GM12878 (cell line): ENCODE measurements around the gene NRSN2. TPM values are rescaled to one million over a fixed set of nuclear protein-coding genes. Genes with fewer than 3 reads are reported as not detected.

Experiments
- ATAC-seq: fragments of 200-7000 bp; cut with Tn5 transposase; 3 replicates; pipeline ENCODE4 v1.9.1; 2020; ENCODE audit warnings: mild to moderate bottlenecking, moderate library complexity
- BruUV-seq: library from RNA; stranded (reverse); fragments of 400-500 nt; replicated peaks from 2 replicates; lab custom pipeline; 2021; lab: Mats Ljungman, UMichigan
- CTCF ChIA-PET: fragments of 300-600 bp; sonication (Branson Sonifier 250); formaldehyde crosslinking; extraction: SDS; loops from one replicate; lab custom pipeline; 2021; ENCODE audit warnings: inconsistent platforms; lab: Yijun Ruan, JAX
- POLR2A ChIA-PET: fragments of 350-600 bp; formaldehyde crosslinking; extraction: SDS; loops from one replicate; lab custom pipeline; 2021; ENCODE audit warnings: inconsistent platforms; lab: Charles Lee
- RAD21 ChIA-PET: fragments of 300-600 bp; sonication (Branson Sonifier 250); formaldehyde crosslinking; loops from one replicate; lab custom pipeline; 2023; ENCODE audit warnings: antibody characterized with exemption; ENCODE audit not compliant: unreplicated experiment; lab: Charles Lee
- SMC1A ChIA-PET: fragments of 300-600 bp; sonication (Branson Sonifier 250); formaldehyde crosslinking; loops from one replicate; lab custom pipeline; 2023; ENCODE audit not compliant: unreplicated experiment, uncharacterized antibody; lab: Charles Lee
- DNase-seq: peaks from one replicate; pipeline ENCODE4 v3.0.0-alpha.2; 2011; ENCODE audit warnings: low read depth, low spot score
- FAIRE-seq: peaks from 3 replicates; lab custom pipeline; 2011; peaks lifted over from hg19 to GRCh38; lab: Jason Lieb, UNC
- H2AFZ ChIP-seq: 2 replicates; pipeline ENCODE4 v1.6.0; 2011; ENCODE audit warnings: low read depth, low read length, control low read depth; ENCODE audit not compliant: control insufficient read depth
- H3K27ac ChIP-seq: 2 replicates; pipeline ENCODE4 v1.5.1; 2011; ENCODE audit warnings: control low read depth; ENCODE audit not compliant: control insufficient read depth, insufficient read depth
- H3K27me3 ChIP-seq, 2 experiments: replicated peaks in 1 of 2; 2 replicates each; pipeline versions ENCODE4 v1.6.0 to v1.6.1; 2011; ENCODE audit warnings: low read length in 1 of 2; ENCODE audit not compliant: control insufficient read depth in 2 of 2, insufficient read depth in 2 of 2
- H3K36me3 ChIP-seq, 2 experiments: 2 replicates each; pipeline ENCODE4 v1.5.1; 2011; ENCODE audit warnings: low read length in 1 of 2; ENCODE audit not compliant: control insufficient read depth in 2 of 2, insufficient read depth in 2 of 2
- H3K4me1 ChIP-seq: 2 replicates; pipeline ENCODE4 v1.6.1; 2011; ENCODE audit warnings: mild to moderate bottlenecking, low read length, moderate library complexity, mixed read lengths; ENCODE audit not compliant: control insufficient read depth, insufficient read depth
- H3K4me2 ChIP-seq: 2 replicates; pipeline ENCODE4 v1.6.0; 2011; ENCODE audit warnings: control low read depth; ENCODE audit not compliant: control insufficient read depth, insufficient read depth
- H3K4me3 ChIP-seq: fragments of 200-600 bp; sonication (generic); 2 replicates; pipeline ENCODE4 v1.5.1; 2016
- H3K79me2 ChIP-seq: 2 replicates; pipeline ENCODE4 v1.6.0; 2011; ENCODE audit warnings: low read length; ENCODE audit not compliant: control insufficient read depth, insufficient read depth
- H3K9ac ChIP-seq: 2 replicates; pipeline ENCODE4 v1.8.0; 2011; ENCODE audit warnings: low read length, control low read depth, mixed read lengths; ENCODE audit not compliant: control insufficient read depth, insufficient read depth
- H3K9me3 ChIP-seq: replicated peaks from 3 replicates; pipeline ENCODE4 v1.5.1; 2011; ENCODE audit warnings: mild to moderate bottlenecking, low read length; ENCODE audit not compliant: control insufficient read depth, insufficient read depth
- H4K20me1 ChIP-seq: 2 replicates; pipeline ENCODE4 v1.6.0; 2011; ENCODE audit not compliant: control insufficient read depth, insufficient read depth
- ASH2L ChIP-seq: fragments of 300-600, 200-600 bp; sonication (generic); IDR thresholded peaks from 2 replicates; pipeline ENCODE4 v1.6.1; 2017; ENCODE audit warnings: low read depth, mild to moderate bottlenecking, borderline replicate concordance
- CEBPZ ChIP-seq: fragments of 150-350 bp; IDR thresholded peaks from 2 replicates; pipeline ENCODE4 v1.6.1; 2016; ENCODE audit warnings: low read depth, low read length
- CREB1 ChIP-seq: IDR thresholded peaks from 2 replicates; pipeline ENCODE4 v1.6.1; 2012; ENCODE audit warnings: low read depth, mild to moderate bottlenecking, inconsistent platforms
- KAT2A ChIP-seq: conservative IDR thresholded peaks from 2 replicates; pipeline ENCODE4 v1.6.1; 2011; ENCODE audit warnings: low read depth, low read length; ENCODE audit not compliant: control insufficient read depth
- KDM1A ChIP-seq: fragments of 200-600 bp; sonication (generic); IDR thresholded peaks from 2 replicates; pipeline ENCODE4 v1.6.1; 2016; ENCODE audit warnings: borderline replicate concordance
- LARP7 ChIP-seq: fragments of 450-650 bp; IDR thresholded peaks from 2 replicates; pipeline ENCODE4 v1.6.1; 2017; ENCODE audit warnings: mild to moderate bottlenecking
- NFXL1 ChIP-seq: fragments of 450-650 bp; IDR thresholded peaks from 2 replicates; pipeline ENCODE4 v1.6.1; 2017; ENCODE audit warnings: antibody characterized with exemption, mild to moderate bottlenecking, borderline replicate concordance
- NR2C2 ChIP-seq: IDR thresholded peaks from 2 replicates; pipeline ENCODE4 v1.6.1; 2011; ENCODE audit warnings: borderline replicate concordance, low read depth; ENCODE audit not compliant: control insufficient read depth, insufficient read length
- RBBP5 ChIP-seq: fragments of 200-600 bp; sonication (generic); conservative IDR thresholded peaks from 2 replicates; pipeline ENCODE4 v1.6.1; 2016
- RFX5 ChIP-seq: IDR thresholded peaks from 2 replicates; pipeline ENCODE4 v1.6.1; 2011; ENCODE audit warnings: low read depth, low read length, improper control_type of control experiment
- WGBS: methylation state at CpG from one replicate; pipeline ENCODE4 v1.1.6; 2016; ENCODE audit warnings: low lambda C conversion rate; ENCODE audit not compliant: insufficient replicate concordance, insufficient coverage; ENCODE audit errors: missing lambda C conversion rate; 5-methylcytosine and 5-hydroxymethylcytosine counted together
- in situ Hi-C: fragments of 300-500 bp; cut with MboI; formaldehyde crosslinking; loops from 9 replicates; pipeline ENCODE4 v1.14.3; 2018; ENCODE audit warnings: mixed read lengths
- intact Hi-C: fragments of 100-400 bp; cut with micrococcal nuclease; formaldehyde crosslinking; loops from one replicate; pipeline ENCODE4 v1.14.2; 2022; ENCODE audit not compliant: unreplicated experiment
- polyA plus RNA-seq, 11 experiments: library from polyadenylated mRNA; depleted of rRNA in 4 of 11; unstranded in 6 of 11; stranded (reverse) in 5 of 11; fragments of >200 nt; fragmentation: Nextera tagmentation in 4 of 11; fragmentation: Illumina TruSeq in 1 of 11; extraction: Ambion mirVana in 4 of 11; extraction: Trizol in 1 of 11; gene quantifications; 1 replicate in 1 of 11; 2 replicates in 10 of 11; pipeline versions ENCODE4 v1.2.1 to v1.2.3, GENCODE V29; 2011 to 2016; ENCODE audit warnings: inconsistent platforms in 2 of 11, missing spikeins in 2 of 11, low read depth in 1 of 11
- total RNA-seq, 4 experiments: library from RNA; depleted of rRNA in 3 of 4; stranded (reverse); fragments of >200 nt in 3 of 4; fragmentation: Illumina TruSeq in 1 of 4; extraction: Trizol in 1 of 4; gene quantifications; 2 replicates each; pipeline versions ENCODE4 v1.2.1 to v1.2.3, GENCODE V29; 2013 to 2021

The NRSN2 gene
- total and polyA plus RNA-seq, 10 of the 15 experiments (the other 5 are each of a cell fraction or from before 2014, with no cell fraction given): 6.2 to 32.4 (median 13.0) TPM

GRCh38 chr20:400128-400453 lies 53.2 kb downstream of the NRSN2 start:
- TF ChIP-seq LARP7 (no peak), NR2C2 (no peak), NFXL1 (no peak), KDM1A (no peak), CREB1 (no peak), RBBP5 (no peak), KAT2A (no peak), RFX5 (no peak), CEBPZ (no peak), ASH2L (no peak)
- no peak for DNase-seq
- ChIA-PET SMC1A (interaction anchor here (1.1 to 1.3 kb wide), 2 partner anchors 20 to 73 kb away, joined by 3 read pairs; partner anchors contain the start of gene TRIB3), POLR2A (no interaction called here), CTCF (interaction anchor here (1.3 kb wide), 1 partner anchor 46 kb away, joined by 4 read pairs; no protein-coding TSS in a partner anchor), RAD21 (no interaction called here)
- H3K9ac ChIP-seq: no peak overlapping the region
- FAIRE-seq: no peak
- ATAC-seq: no peak
- H3K9me3 ChIP-seq: no peaks in the 10 kb centered on the region; the same call in 1 of the 3 replicates
- H4K20me1 ChIP-seq: no peaks in the 10 kb centered on the region
- in situ Hi-C loops (no loop called here), intact Hi-C loops (no loop called here)
- H2AFZ ChIP-seq: no peak overlapping the region
- H3K4me2 ChIP-seq: no peak overlapping the region
- H3K4me3 ChIP-seq: no peak overlapping the region
- no peak overlapping the region for H3K27ac ChIP-seq
- H3K79me2 ChIP-seq: no peaks in the 10 kb centered on the region
- no peaks in the 10 kb centered on the region for H3K27me3 ChIP-seq
- 43% methylated on average over 2 of the region's 2 CpGs for WGBS
- peaks cover 12 to 15% of the 10 kb centered on the region in 2 experiments for H3K36me3 ChIP-seq
- H3K4me1 ChIP-seq: no peaks in the 10 kb centered on the region
- no TSS peak for BruUV-seq
